Breast epithelium (tissue), 4 donors: ENCODE data around the gene DOCK3. TPM values are rescaled to one million over a fixed set of nuclear protein-coding genes. Genes with fewer than 3 reads are reported as not detected.

Experiments
- DNase-seq, 2 donors: peaks; one replicate each; pipeline ENCODE4 v3.0.0-alpha.2; 2019; ENCODE audit warnings: low spot score in 2 of 2
- H3K27ac ChIP-seq, 2 donors: fragments of 200-600 bp; sonication (generic) in 1 of 2; one replicate each; pipeline ENCODE4 v1.5.1; 2016 to 2019; ENCODE audit warnings: mild to moderate bottlenecking in 1 of 2
- H3K27me3 ChIP-seq, 2 donors: fragments of 200-600 bp; sonication (generic) in 1 of 2; one replicate each; pipeline versions ENCODE4 v1.5.1 to v1.6.0; 2017 to 2019; ENCODE audit warnings: control low read depth in 1 of 2, mild to moderate bottlenecking in 1 of 2
- H3K36me3 ChIP-seq: fragments of 200-600 bp; one replicate; pipeline ENCODE4 v1.5.1; 2019
- H3K4me1 ChIP-seq, 2 donors: fragments of 200-600 bp; sonication (generic); one replicate each; pipeline ENCODE4 v1.5.1; 2016 to 2019; ENCODE audit warnings: control low read depth in 1 of 2
- H3K4me3 ChIP-seq, 3 donors: fragments of 200-600 bp; sonication (generic); 1 replicate in 2 of 3; 2 replicates in 1 of 3; pipeline ENCODE4 v1.5.1; 2016 to 2019; ENCODE audit warnings: mild to moderate bottlenecking in 3 of 3, moderate library complexity in 2 of 3
- H3K9me3 ChIP-seq, 2 donors: fragments of 200-600 bp; sonication (generic) in 1 of 2; one replicate each; pipeline ENCODE4 v1.5.1; 2016 to 2019; ENCODE audit warnings: control low read depth in 1 of 2
- CTCF ChIP-seq, 3 donors: fragments of 450-650 bp; IDR thresholded peaks; one replicate each; pipeline ENCODE4 v1.5.1; 2016 to 2017; ENCODE audit warnings: antibody characterized with exemption in 3 of 3, mild to moderate bottlenecking in 3 of 3, moderate library complexity in 3 of 3
- POLR2A ChIP-seq: fragments of 450-650 bp; IDR thresholded peaks from one replicate; pipeline ENCODE4 v1.6.1; 2016; ENCODE audit warnings: antibody characterized with exemption, mild to moderate bottlenecking, moderate library complexity
- POLR2AphosphoS5 ChIP-seq, 3 donors: sonication (generic); formaldehyde crosslinking; IDR thresholded peaks; one replicate each; pipeline ENCODE4 v1.6.1; 2017; ENCODE audit warnings: antibody characterized with exemption in 3 of 3
- intact Hi-C: fragments of 100-400 bp; cut with DNase I; formaldehyde crosslinking; loops from one replicate; pipeline ENCODE4 v1.15.1; 2023; ENCODE audit warnings: low total_unique reads
- total RNA-seq, 3 donors: library from RNA; depleted of rRNA; stranded (reverse); fragments of >200 nt; gene quantifications; one replicate each; pipeline ENCODE4 v1.1.0, GENCODE V29; 2016

Gene DOCK3
- total RNA-seq, 3 donors from 2014 or later, result 0.64 to 0.73 (median 0.66) TPM

GRCh38 chr3:50994537-50994936 lies 319.8 kb downstream of the DOCK3 start:
- Histone ChIP-seq H3K36me3 (no peaks in the 10 kb centered on the region), H3K9me3 (peaks cover 4 to 20% of the 10 kb centered on the region in 2 donors), H3K4me3 (no peak overlapping the region), H3K27ac (no peak overlapping the region), H3K27me3 (no peaks in the 10 kb centered on the region), H3K4me1 (no peaks in the 10 kb centered on the region)
- no peak for TF ChIP-seq CTCF (IDR thresholded peaks at IDR 0.05)
- no peak for TF ChIP-seq POLR2AphosphoS5 (IDR thresholded peaks at IDR 0.05)
- no peak for TF ChIP-seq POLR2A
- no peak for DNase-seq
- intact Hi-C loops, result no loop called here

- intact Hi-C loops, result no loop called here
- H3K36me3 ChIP-seq, result no peaks in the 10 kb centered on the region
- no peaks in the 10 kb centered on the region for H3K4me1 ChIP-seq
- TF ChIP-seq CTCF (IDR thresholded peaks at IDR 0.05) (no peak), POLR2AphosphoS5 (IDR thresholded peaks at IDR 0.05) (no peak), POLR2A (no peak)
- DNase-seq, result no peak
- no peaks in the 10 kb centered on the region for H3K27me3 ChIP-seq
- no peak overlapping the region for H3K27ac ChIP-seq
- H3K4me3 ChIP-seq, result no peak overlapping the region
- peaks cover 4 to 20% of the 10 kb centered on the region in 2 donors for H3K9me3 ChIP-seq
Measured at GRCh38 chr3:50995085-50995824, 320.5 kb downstream of the DOCK3 start.

GRCh38 chr3:51002495-51002894 lies 327.8 kb downstream of the DOCK3 start:
- Histone ChIP-seq H3K4me1 (no peaks in the 10 kb centered on the region), H3K4me3 (no peak overlapping the region), H3K27ac (no peak overlapping the region), H3K36me3 (no peaks in the 10 kb centered on the region), H3K9me3 (no peaks in the 10 kb centered on the region), H3K27me3 (no peaks in the 10 kb centered on the region)
- intact Hi-C loops, result no loop called here
- no peak for TF ChIP-seq CTCF (IDR thresholded peaks at IDR 0.05)
- no peak for TF ChIP-seq POLR2AphosphoS5 (IDR thresholded peaks at IDR 0.05)
- no peak for TF ChIP-seq POLR2A
- DNase-seq, result no peak

GRCh38 chr3:51004235-51004634 lies 329.5 kb downstream of the DOCK3 start:
- no peak for TF ChIP-seq POLR2AphosphoS5 (IDR thresholded peaks at IDR 0.05)
- no peak for TF ChIP-seq CTCF (IDR thresholded peaks at IDR 0.05)
- no peak for TF ChIP-seq POLR2A
- no peaks in the 10 kb centered on the region for H3K27me3 ChIP-seq
- DNase-seq, result no peak
- H3K4me3 ChIP-seq, result no peak overlapping the region
- intact Hi-C loops, result no loop called here
- no peak overlapping the region for H3K27ac ChIP-seq
- no peaks in the 10 kb centered on the region for H3K36me3 ChIP-seq
- H3K9me3 ChIP-seq, result no peaks in the 10 kb centered on the region
- H3K4me1 ChIP-seq, result no peaks in the 10 kb centered on the region

GRCh38 chr3:51024121-51024520 lies 349.4 kb downstream of the DOCK3 start:
- DNase-seq, result no peak
- Histone ChIP-seq H3K36me3 (no peaks in the 10 kb centered on the region), H3K27ac (no peak overlapping the region), H3K27me3 (no peaks in the 10 kb centered on the region), H3K9me3 (peaks cover 0 to 10% of the 10 kb centered on the region in 2 donors), H3K4me3 (no peak overlapping the region), H3K4me1 (no peaks in the 10 kb centered on the region)
- intact Hi-C loops, result no loop called here
- TF ChIP-seq POLR2A (no peak), POLR2AphosphoS5 (IDR thresholded peaks at IDR 0.05) (no peak), CTCF (IDR thresholded peaks at IDR 0.05) (no peak)
